DND-41 (cell line): Measurements from ENCODE around the gene HPS3.

ENCODE experiments used
- CTCF ChIP-seq: IDR thresholded peaks from 2 replicates; pipeline ENCODE4 v1.5.1; 2012; ENCODE audit warnings: borderline replicate concordance, low read length, moderate library complexity, mild to moderate bottlenecking; ENCODE audit not compliant: poor library complexity, severe bottlenecking; ENCODE audit errors: extremely low read depth
- EZH2 ChIP-seq: IDR thresholded peaks from 3 replicates; pipeline ENCODE4 v1.6.1; 2012; ENCODE audit warnings: borderline replicate concordance, low read depth, mild to moderate bottlenecking, moderate library complexity, low read length, inconsistent platforms; ENCODE audit not compliant: severe bottlenecking

- no peak for TF ChIP-seq CTCF
- TF ChIP-seq EZH2: no peak
These were observed 16.5 kb downstream of the HPS3 start for GRCh38 chr3:149145974-149146373.
